ENCODE measurements around the gene STARD13.

- no peak for TF ChIP-seq POLR2A (IDR thresholded peaks at IDR 0.05)
- TF ChIP-seq, protein P1, sequence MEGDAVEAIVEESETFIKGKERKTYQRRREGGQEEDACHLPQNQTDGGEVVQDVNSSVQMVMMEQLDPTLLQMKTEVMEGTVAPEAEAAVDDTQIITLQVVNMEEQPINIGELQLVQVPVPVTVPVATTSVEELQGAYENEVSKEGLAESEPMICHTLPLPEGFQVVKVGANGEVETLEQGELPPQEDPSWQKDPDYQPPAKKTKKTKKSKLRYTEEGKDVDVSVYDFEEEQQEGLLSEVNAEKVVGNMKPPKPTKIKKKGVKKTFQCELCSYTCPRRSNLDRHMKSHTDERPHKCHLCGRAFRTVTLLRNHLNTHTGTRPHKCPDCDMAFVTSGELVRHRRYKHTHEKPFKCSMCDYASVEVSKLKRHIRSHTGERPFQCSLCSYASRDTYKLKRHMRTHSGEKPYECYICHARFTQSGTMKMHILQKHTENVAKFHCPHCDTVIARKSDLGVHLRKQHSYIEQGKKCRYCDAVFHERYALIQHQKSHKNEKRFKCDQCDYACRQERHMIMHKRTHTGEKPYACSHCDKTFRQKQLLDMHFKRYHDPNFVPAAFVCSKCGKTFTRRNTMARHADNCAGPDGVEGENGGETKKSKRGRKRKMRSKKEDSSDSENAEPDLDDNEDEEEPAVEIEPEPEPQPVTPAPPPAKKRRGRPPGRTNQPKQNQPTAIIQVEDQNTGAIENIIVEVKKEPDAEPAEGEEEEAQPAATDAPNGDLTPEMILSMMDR (IDR thresholded peaks at IDR 0.05): no peak
Observed at GRCh38 chr13:33334831-33335230, 49.3 kb upstream of the STARD13 start.
